ENCODE results near the gene RTL10.

DNA sequence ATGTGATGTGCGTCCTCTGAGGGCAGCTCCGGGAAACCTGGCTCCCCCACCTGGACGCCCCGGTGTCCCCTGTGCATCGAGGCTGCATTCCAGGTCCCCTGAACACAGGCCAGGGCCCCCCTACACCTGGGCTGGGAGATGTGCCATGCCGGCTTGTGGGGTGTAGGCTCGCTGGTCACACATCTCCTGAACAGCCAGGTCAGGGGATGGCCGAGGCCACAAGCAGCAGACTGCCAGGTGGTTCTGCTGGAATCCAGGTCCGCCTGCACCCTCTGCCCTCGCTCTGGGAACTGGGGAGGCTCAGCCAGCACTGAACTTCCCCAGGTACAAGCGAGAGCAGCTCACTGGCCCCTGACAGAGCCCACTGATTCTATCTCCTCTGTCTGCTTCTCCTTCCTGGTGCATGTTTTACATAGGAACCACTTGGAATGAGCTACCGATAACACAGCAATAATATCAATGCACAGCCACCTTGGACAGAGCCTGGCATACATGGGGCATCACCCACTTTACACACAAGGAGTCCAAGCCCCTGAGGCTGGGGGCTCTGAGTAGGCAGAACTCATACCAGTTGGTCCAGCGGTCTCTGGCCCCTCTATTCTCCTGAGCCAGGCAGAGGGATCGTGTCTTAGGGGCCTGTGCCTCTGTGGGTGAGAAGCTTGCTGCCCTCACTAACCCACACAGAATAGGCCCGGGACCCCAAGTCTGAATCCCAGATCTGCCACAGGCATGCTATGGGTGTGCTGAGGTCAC, 47.3 kb downstream of the RTL10 start:
- TF ChIP-seq CTCF (IDR thresholded peaks at IDR 0.05): no peak
- TF ChIP-seq POLR2AphosphoS5 (IDR thresholded peaks at IDR 0.05; ENCODE audit: low read depth, low read length): no peak
